ENCODE results near the gene ELOVL1. TPM values are rescaled to one million over a fixed set of nuclear protein-coding genes. Genes with fewer than 3 reads are reported as not detected.

Gene ELOVL1
- total RNA-seq, 1 experiment from 2014 or later = 21.6 TPM

DNA sequence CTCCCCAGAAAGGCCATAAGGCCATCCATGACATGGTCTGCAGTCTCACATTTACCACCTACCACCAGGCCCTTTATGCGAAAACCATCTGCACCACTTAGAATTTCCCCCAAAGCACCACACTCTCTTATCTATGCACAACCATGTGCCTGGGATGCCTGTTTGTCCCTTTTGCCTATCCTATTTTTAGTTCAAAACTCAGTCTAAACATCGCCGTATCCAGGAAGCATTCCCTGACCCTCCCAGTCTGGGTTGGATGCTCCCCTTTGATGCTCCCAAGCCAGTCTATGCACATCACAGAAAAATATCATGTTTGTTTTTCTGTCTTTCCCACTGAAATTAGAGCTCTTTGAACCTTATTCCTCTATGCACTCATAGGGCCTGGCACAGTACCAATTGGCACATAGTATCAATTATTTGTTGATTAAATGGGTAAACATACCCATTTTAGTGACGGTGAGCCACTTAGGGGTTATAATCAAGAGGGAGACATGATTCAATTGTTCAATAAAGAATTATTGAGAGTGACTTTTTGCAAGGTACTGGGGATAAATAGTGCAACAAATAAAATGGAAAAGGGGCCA lies 23.5 kb downstream of the ELOVL1 start:
- no peak overlapping the region for H3K4me2 ChIP-seq (ENCODE audit: insufficient read depth, insufficient read length, low read length)
- H2AFZ ChIP-seq (ENCODE audit: low read length) = no peak overlapping the region
- H3K79me1 ChIP-seq (ENCODE audit: insufficient read depth, low read depth, low read length, poor library complexity, severe bottlenecking) = no peaks in the 10 kb centered on the region
- H3K9me3 ChIP-seq (ENCODE audit: control insufficient read depth, low read depth, low read length) = no peaks in the 10 kb centered on the region
- Mint-ChIP-seq H3K4me3 (no peak overlapping the region), H3K9me3 (no peaks in the 10 kb centered on the region), H3K27ac (no peak overlapping the region), H3K36me3 (ENCODE audit: insufficient read depth in 1 of 3, low read depth in 3 of 3) (no peaks in the 10 kb centered on the region), H3K27me3 (ENCODE audit: low read depth) (peaks cover 29% of the 10 kb centered on the region), H3K4me1 (peaks cover 25 to 32% of the 10 kb centered on the region in 2 experiments)
- H3T11ph ChIP-seq (ENCODE audit: low read length) = no peak overlapping the region
- no CpG with 5 or more reads among the region's 4 CpGs for WGBS (ENCODE audit: extremely low coverage, insufficient read length, low lambda C conversion rate)
- no peak overlapping the region for H2BK5ac ChIP-seq (ENCODE audit: insufficient read length, low read length)
- no peak overlapping the region for H2AK5ac ChIP-seq (ENCODE audit: insufficient read length, low read length)
- H4K5ac ChIP-seq (ENCODE audit: insufficient read length, low read depth, low read length) = no peak overlapping the region
- H3K18ac ChIP-seq (ENCODE audit: insufficient read length, low read depth, low read length) = no peak overlapping the region
- no peaks in the 10 kb centered on the region for H4K20me1 ChIP-seq (ENCODE audit: control insufficient read depth, insufficient read depth, insufficient read length)
- H3K4ac ChIP-seq (ENCODE audit: low read depth, low read length) = no peak overlapping the region
- H2BK120ac ChIP-seq (ENCODE audit: low read depth, low read length, poor library complexity, severe bottlenecking) = no peak overlapping the region
- no peak overlapping the region for H2BK20ac ChIP-seq (ENCODE audit: low read depth, low read length, poor library complexity, severe bottlenecking)
- H4K8ac ChIP-seq (replicated peaks; ENCODE audit: insufficient read length, low read depth, low read length) = no peak overlapping the region
- DNase-seq = no peak
- H4K91ac ChIP-seq (ENCODE audit: insufficient read length, low read depth, low read length) = no peak overlapping the region
- no peak overlapping the region for H3K9ac ChIP-seq (ENCODE audit: extremely low read depth, insufficient read length, low read length)
- H2BK15ac ChIP-seq (ENCODE audit: low read depth, low read length) = no peak overlapping the region
- no peaks in the 10 kb centered on the region for H3K79me2 ChIP-seq (ENCODE audit: insufficient read depth, low read length)
- no peak overlapping the region for H3K14ac ChIP-seq (ENCODE audit: insufficient read depth, low read length)
- no peak overlapping the region for H3K27ac ChIP-seq (ENCODE audit: insufficient read length, low read depth, low read length)
- H3K27me3 ChIP-seq (ENCODE audit: insufficient read depth, low read length) = peaks cover 4% of the 10 kb centered on the region
- H3K56ac ChIP-seq (ENCODE audit: insufficient read length, low read depth, low read length) = no peak overlapping the region
- H3K23ac ChIP-seq (ENCODE audit: insufficient read length, low read depth, low read length) = no peak overlapping the region
- H3K4me1 ChIP-seq (ENCODE audit: insufficient read depth, low read length) = no peaks in the 10 kb centered on the region; the same call in 1 of the 2 replicates
- peaks cover 6% of the 10 kb centered on the region for H3K23me2 ChIP-seq (ENCODE audit: insufficient read length, low read depth, low read length, poor library complexity, severe bottlenecking)
- TF ChIP-seq CTCF (conservative IDR thresholded peaks at IDR 0.05) = no peak
- no peak overlapping the region for H2BK12ac ChIP-seq (ENCODE audit: insufficient read length, low read depth, low read length)
